SK-N-SH (cell line): ENCODE results near the gene GRM7.

Source experiments
- CTCF ChIP-seq: fragments of 200-600 bp; sonication (generic); IDR thresholded peaks from 2 replicates; pipeline ENCODE4 v1.6.1; 2017; ENCODE audit warnings: antibody characterized with exemption, mild to moderate bottlenecking, moderate library complexity
- FOSL2 ChIP-seq: IDR thresholded peaks from 2 replicates; pipeline ENCODE4 v1.4.0; 2012; ENCODE audit warnings: low read depth, mild to moderate bottlenecking, moderate library complexity, borderline replicate concordance
- POLR2AphosphoS5 ChIP-seq: IDR thresholded peaks from 2 replicates; pipeline ENCODE4 v1.6.1; 2012; ENCODE audit warnings: low read depth, low read length
- SMC3 ChIP-seq: IDR thresholded peaks from 2 replicates; pipeline ENCODE4 v1.6.1; 2012; ENCODE audit warnings: low read depth, low read length, improper control_type of control experiment
- USF1 ChIP-seq: IDR thresholded peaks from 2 replicates; pipeline ENCODE4 v1.4.0; 2012; ENCODE audit warnings: low read depth, borderline replicate concordance
- TF ChIP-seq, protein P1 (sequence below): IDR thresholded peaks from 2 replicates; pipeline ENCODE4 v1.6.1; 2012; ENCODE audit warnings: mild to moderate bottlenecking, low read depth, low read length, moderate library complexity

DNA sequence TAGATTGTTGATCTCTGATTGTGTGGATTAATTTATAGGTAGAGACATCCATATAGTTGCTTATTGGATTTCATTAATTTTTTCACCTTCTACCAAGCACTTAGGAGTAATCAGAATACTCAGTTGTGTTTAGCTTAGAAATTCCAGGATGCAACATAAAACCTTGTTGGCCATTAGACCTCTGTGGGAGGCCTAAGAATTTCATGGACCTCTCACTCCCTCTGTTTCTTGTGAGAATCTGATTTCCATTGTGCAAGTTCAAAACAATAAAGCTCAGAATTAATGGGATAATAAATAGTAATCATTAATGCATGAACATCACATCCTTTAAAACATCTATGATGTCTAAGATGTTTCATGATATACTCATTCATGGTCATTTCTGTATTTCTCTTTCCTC lies 332.4 kb downstream of the GRM7 start:
- TF ChIP-seq CTCF (no peak), SMC3 (no peak), USF1 (no peak), FOSL2 (no peak), POLR2AphosphoS5 (no peak)
- TF ChIP-seq, protein P1, sequence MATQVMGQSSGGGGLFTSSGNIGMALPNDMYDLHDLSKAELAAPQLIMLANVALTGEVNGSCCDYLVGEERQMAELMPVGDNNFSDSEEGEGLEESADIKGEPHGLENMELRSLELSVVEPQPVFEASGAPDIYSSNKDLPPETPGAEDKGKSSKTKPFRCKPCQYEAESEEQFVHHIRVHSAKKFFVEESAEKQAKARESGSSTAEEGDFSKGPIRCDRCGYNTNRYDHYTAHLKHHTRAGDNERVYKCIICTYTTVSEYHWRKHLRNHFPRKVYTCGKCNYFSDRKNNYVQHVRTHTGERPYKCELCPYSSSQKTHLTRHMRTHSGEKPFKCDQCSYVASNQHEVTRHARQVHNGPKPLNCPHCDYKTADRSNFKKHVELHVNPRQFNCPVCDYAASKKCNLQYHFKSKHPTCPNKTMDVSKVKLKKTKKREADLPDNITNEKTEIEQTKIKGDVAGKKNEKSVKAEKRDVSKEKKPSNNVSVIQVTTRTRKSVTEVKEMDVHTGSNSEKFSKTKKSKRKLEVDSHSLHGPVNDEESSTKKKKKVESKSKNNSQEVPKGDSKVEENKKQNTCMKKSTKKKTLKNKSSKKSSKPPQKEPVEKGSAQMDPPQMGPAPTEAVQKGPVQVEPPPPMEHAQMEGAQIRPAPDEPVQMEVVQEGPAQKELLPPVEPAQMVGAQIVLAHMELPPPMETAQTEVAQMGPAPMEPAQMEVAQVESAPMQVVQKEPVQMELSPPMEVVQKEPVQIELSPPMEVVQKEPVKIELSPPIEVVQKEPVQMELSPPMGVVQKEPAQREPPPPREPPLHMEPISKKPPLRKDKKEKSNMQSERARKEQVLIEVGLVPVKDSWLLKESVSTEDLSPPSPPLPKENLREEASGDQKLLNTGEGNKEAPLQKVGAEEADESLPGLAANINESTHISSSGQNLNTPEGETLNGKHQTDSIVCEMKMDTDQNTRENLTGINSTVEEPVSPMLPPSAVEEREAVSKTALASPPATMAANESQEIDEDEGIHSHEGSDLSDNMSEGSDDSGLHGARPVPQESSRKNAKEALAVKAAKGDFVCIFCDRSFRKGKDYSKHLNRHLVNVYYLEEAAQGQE = no peak
